ENCODE results near the gene PKP2.

DNA sequence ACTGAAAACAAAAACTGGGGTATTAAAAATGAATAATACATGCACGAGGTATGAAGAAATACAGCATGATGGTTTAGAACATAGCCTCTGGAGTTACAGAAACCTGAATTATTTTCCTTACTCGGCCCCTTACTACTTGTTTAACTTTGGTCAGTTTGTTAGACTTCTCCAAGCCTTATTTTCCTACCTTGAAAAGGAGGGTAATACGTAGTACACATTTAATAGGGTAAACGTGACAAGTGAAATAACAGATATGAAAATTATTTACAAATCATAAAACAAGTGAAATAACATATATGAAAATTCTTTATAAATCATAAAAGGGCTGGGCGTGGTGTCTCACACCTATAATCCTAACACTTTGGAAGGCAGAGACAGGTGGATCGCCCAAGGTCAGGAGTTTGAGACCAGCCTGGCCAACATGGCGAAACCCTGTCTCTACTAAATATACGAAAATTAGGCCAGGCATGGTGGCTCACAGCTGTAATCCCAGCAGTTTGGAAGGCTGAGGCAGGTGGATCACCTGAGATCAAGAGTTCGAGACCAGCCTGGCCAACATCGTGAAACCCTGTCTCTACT, 11.4 kb upstream of the PKP2 start:
- TF ChIP-seq, protein P1, sequence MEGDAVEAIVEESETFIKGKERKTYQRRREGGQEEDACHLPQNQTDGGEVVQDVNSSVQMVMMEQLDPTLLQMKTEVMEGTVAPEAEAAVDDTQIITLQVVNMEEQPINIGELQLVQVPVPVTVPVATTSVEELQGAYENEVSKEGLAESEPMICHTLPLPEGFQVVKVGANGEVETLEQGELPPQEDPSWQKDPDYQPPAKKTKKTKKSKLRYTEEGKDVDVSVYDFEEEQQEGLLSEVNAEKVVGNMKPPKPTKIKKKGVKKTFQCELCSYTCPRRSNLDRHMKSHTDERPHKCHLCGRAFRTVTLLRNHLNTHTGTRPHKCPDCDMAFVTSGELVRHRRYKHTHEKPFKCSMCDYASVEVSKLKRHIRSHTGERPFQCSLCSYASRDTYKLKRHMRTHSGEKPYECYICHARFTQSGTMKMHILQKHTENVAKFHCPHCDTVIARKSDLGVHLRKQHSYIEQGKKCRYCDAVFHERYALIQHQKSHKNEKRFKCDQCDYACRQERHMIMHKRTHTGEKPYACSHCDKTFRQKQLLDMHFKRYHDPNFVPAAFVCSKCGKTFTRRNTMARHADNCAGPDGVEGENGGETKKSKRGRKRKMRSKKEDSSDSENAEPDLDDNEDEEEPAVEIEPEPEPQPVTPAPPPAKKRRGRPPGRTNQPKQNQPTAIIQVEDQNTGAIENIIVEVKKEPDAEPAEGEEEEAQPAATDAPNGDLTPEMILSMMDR (conservative IDR thresholded peaks at IDR 0.05; ENCODE audit: low read length), result no peak
- no peak for TF ChIP-seq EZH2phosphoT487 (IDR thresholded peaks at IDR 0.05; ENCODE audit: borderline replicate concordance, low read depth, low read length)

All from OCI-LY7 (cell line).